CD14-positive monocyte (primary cell): Measurements from ENCODE around the gene RPS4Y1. TPM values are rescaled to one million over a fixed set of nuclear protein-coding genes. Genes with fewer than 3 reads are reported as not detected.

Experiments used
- DNase-seq, 3 donors: peaks; one replicate each; pipeline ENCODE4 v3.0.0-alpha.2; 2011 to 2022
- H2AFZ ChIP-seq: 2 replicates; pipeline ENCODE4 v1.6.0; 2012; ENCODE audit warnings: mild to moderate bottlenecking, low read depth, low read length, inconsistent platforms; ENCODE audit not compliant: insufficient read depth, poor library complexity, severe bottlenecking
- H3K27ac ChIP-seq, 2 donors: 1 replicate in 1 of 2; 2 replicates in 1 of 2; pipeline ENCODE4 v1.5.1; 2012 to 2013; ENCODE audit warnings: low read length in 2 of 2, control low read depth in 1 of 2, inconsistent platforms in 1 of 2, low read depth in 1 of 2, mild to moderate bottlenecking in 1 of 2
- H3K27me3 ChIP-seq, 2 donors: one replicate each; pipeline versions ENCODE4 v1.6.0 to v1.6.1; 2011 to 2013; ENCODE audit warnings: low read length in 2 of 2; ENCODE audit not compliant: control insufficient read depth in 2 of 2, insufficient read depth in 2 of 2
- H3K36me3 ChIP-seq, 2 donors: replicated peaks in 1 of 2; 1 replicate in 1 of 2; 2 replicates in 1 of 2; pipeline versions ENCODE4 v1.5.1 to v1.6.1; 2012 to 2013; ENCODE audit warnings: low read length in 2 of 2, control low read depth in 1 of 2, inconsistent platforms in 1 of 2, mild to moderate bottlenecking in 1 of 2; ENCODE audit not compliant: insufficient read depth in 2 of 2, control insufficient read depth in 1 of 2
- H3K4me1 ChIP-seq, 2 donors: 1 replicate in 1 of 2; 2 replicates in 1 of 2; pipeline versions ENCODE4 v1.5.1 to v1.6.1; 2012 to 2013; ENCODE audit warnings: low read length in 2 of 2, control low read depth in 1 of 2, inconsistent platforms in 1 of 2, mild to moderate bottlenecking in 1 of 2, moderate library complexity in 1 of 2; ENCODE audit not compliant: insufficient read depth in 2 of 2, control insufficient read depth in 1 of 2
- H3K4me2 ChIP-seq: replicated peaks from 2 replicates; pipeline ENCODE3; 2012; ENCODE audit warnings: low read length, moderate library complexity, mild to moderate bottlenecking; ENCODE audit not compliant: poor library complexity, severe bottlenecking; ENCODE audit errors: extremely low read depth
- H3K4me3 ChIP-seq, 3 experiments: fragments of 200-600 bp in 1 of 3; sonication (generic) in 1 of 3; replicated peaks in 1 of 3; 1 replicate in 2 of 3; 2 replicates in 1 of 3; pipeline ENCODE4 v1.5.1; 2011 to 2013; ENCODE audit warnings: low read length in 3 of 3, mild to moderate bottlenecking in 3 of 3, control low read depth in 2 of 3, low read depth in 2 of 3, inconsistent platforms in 1 of 3, moderate library complexity in 1 of 3
- H3K79me2 ChIP-seq: 2 replicates; pipeline ENCODE4 v1.6.0; 2012; ENCODE audit warnings: mild to moderate bottlenecking, control low read depth, inconsistent platforms, low read length, moderate library complexity; ENCODE audit not compliant: insufficient read depth
- H3K9ac ChIP-seq: 2 replicates; pipeline ENCODE4 v1.6.0; 2017; ENCODE audit warnings: low read length, mild to moderate bottlenecking; ENCODE audit not compliant: insufficient read depth, poor library complexity, severe bottlenecking
- H3K9me3 ChIP-seq, 2 donors: replicated peaks in 1 of 2; 1 replicate in 1 of 2; 2 replicates in 1 of 2; pipeline versions ENCODE4 v1.5.1 to v1.6.1; 2012 to 2013; ENCODE audit warnings: low read length in 2 of 2, control low read depth in 1 of 2; ENCODE audit not compliant: control insufficient read depth in 1 of 2, insufficient read depth in 1 of 2
- H4K20me1 ChIP-seq: 2 replicates; pipeline ENCODE4 v1.6.0; 2012; ENCODE audit warnings: mild to moderate bottlenecking, low read length, control low read depth, moderate library complexity; ENCODE audit not compliant: insufficient read depth
- H3K27ac Mint-ChIP-seq, 7 donors: one replicate each; pipeline ENCODE4 v1.8.0; 2020; ENCODE audit warnings: mild to moderate bottlenecking in 7 of 7, mixed read lengths in 7 of 7, moderate library complexity in 6 of 7, inconsistent platforms in 2 of 7
- H3K27me3 Mint-ChIP-seq, 3 donors: one replicate each; pipeline ENCODE4 v1.8.0; 2021 to 2022; ENCODE audit warnings: low read depth in 3 of 3, mild to moderate bottlenecking in 3 of 3, mixed read lengths in 3 of 3, moderate library complexity in 3 of 3, inconsistent platforms in 1 of 3
- H3K36me3 Mint-ChIP-seq, 2 donors: one replicate each; pipeline ENCODE4 v1.8.0; 2020; ENCODE audit warnings: mixed read lengths in 2 of 2, inconsistent platforms in 1 of 2, mild to moderate bottlenecking in 1 of 2
- H3K4me1 Mint-ChIP-seq: one replicate; pipeline ENCODE4 v1.8.0; 2020; ENCODE audit warnings: mild to moderate bottlenecking, mixed read lengths
- H3K4me3 Mint-ChIP-seq, 2 donors: one replicate each; pipeline ENCODE4 v1.8.0; 2020; ENCODE audit warnings: mild to moderate bottlenecking in 2 of 2, mixed read lengths in 2 of 2, moderate library complexity in 1 of 2
- H3K9me3 Mint-ChIP-seq, 7 donors: one replicate each; pipeline ENCODE4 v1.8.0; 2020 to 2022; ENCODE audit warnings: mixed read lengths in 7 of 7, mild to moderate bottlenecking in 6 of 7, moderate library complexity in 6 of 7, inconsistent platforms in 2 of 7
- CTCF ChIP-seq: fragments of 200-600 bp; IDR thresholded peaks from one replicate; pipeline ENCODE4 v1.8.0; 2022; ENCODE audit warnings: antibody characterized with exemption, mild to moderate bottlenecking
- WGBS: methylation state at CpG from one replicate; pipeline ENCODE4 v1.1.5; 2013; ENCODE audit warnings: missing lambda C conversion rate; ENCODE audit not compliant: insufficient coverage; 5-methylcytosine and 5-hydroxymethylcytosine counted together
- intact Hi-C, 2 donors: fragments of 100-400 bp; cut with micrococcal nuclease; formaldehyde crosslinking; loops; one replicate each; pipeline versions ENCODE4 v1.15.0 to v1.15.1; 2023
- polyA plus RNA-seq, 3 donors: library from polyadenylated mRNA; depleted of rRNA in 1 of 3; unstranded in 2 of 3; stranded (reverse) in 1 of 3; fragments of 300-500 nt in 2 of 3; fragments of >200 nt in 1 of 3; fragmentation: Illumina TruSeq in 2 of 3; gene quantifications; 1 replicate in 2 of 3; 2 replicates in 1 of 3; pipeline ENCODE4 v1.2.3, GENCODE V29; 2012 to 2021

RPS4Y1 gene
- polyA plus RNA-seq, 3 donors: not detected

- Mint-ChIP-seq H3K4me1 (peaks cover 24% of the 10 kb centered on the region), H3K36me3 (peaks cover 0 to 87% of the 10 kb centered on the region in 2 donors), H3K27me3 (peaks cover 0 to 4% (median 0%) of the 10 kb centered on the region in 3 donors), H3K9me3 (no peaks in the 10 kb centered on the region), H3K27ac (no peak overlapping the region), H3K4me3 (no peak overlapping the region)
- no peaks in the 10 kb centered on the region for H3K79me2 ChIP-seq
- no peak overlapping the region for H3K4me3 ChIP-seq
- WGBS: 100% methylated on average over 1 of the region's 2 CpGs
- no peak for DNase-seq
- no peaks in the 10 kb centered on the region for H3K27me3 ChIP-seq
- no peak overlapping the region for H3K4me2 ChIP-seq
- no peaks in the 10 kb centered on the region for H4K20me1 ChIP-seq
- H2AFZ ChIP-seq: no peak overlapping the region
- H3K27ac ChIP-seq: no peak overlapping the region
- TF ChIP-seq CTCF: no peak
- H3K36me3 ChIP-seq: peaks cover 0 to 73% of the 10 kb centered on the region in 2 donors
- H3K9ac ChIP-seq: no peak overlapping the region
- intact Hi-C loops: no loop called here
- H3K4me1 ChIP-seq: peaks cover 0 to 5% of the 10 kb centered on the region in 2 donors
- no peaks in the 10 kb centered on the region for H3K9me3 ChIP-seq
Measured at GRCh38 chrY:2848384-2848783, 7.0 kb downstream of the RPS4Y1 start.

DNA sequence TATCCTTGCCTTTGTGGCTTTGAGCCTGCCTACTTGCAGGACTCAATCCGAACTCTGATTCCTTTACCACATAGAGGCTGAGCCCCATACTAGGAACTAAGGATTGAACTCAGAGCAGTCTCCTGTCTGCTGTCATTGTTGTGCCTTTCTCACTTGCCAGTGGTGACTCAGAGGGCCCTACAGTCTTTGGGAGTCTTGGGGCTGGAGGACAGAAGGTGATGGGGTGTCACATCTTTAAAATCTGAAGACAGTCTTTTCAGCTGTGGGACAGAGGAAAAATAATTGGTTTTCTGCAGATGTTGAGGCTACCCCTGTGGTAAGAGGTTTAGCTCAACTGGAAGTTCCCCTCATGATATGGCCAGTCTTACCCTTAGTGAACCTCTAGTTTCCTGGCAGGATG, 8.0 kb downstream of the RPS4Y1 start:
- H3K79me2 ChIP-seq: no peaks in the 10 kb centered on the region
- Mint-ChIP-seq H3K9me3 (no peaks in the 10 kb centered on the region), H3K27me3 (peaks cover 0 to 4% (median 0%) of the 10 kb centered on the region in 3 donors), H3K27ac (no peak overlapping the region), H3K4me1 (peaks cover 16% of the 10 kb centered on the region), H3K36me3 (peaks cover 0 to 86% of the 10 kb centered on the region in 2 donors), H3K4me3 (no peak overlapping the region)
- H2AFZ ChIP-seq: no peak overlapping the region
- DNase-seq: no peak
- no peak for TF ChIP-seq CTCF
- H3K4me3 ChIP-seq: no peak overlapping the region
- intact Hi-C loops: no loop called here
- peaks cover 0 to 5% of the 10 kb centered on the region in 2 donors for H3K4me1 ChIP-seq
- H3K27ac ChIP-seq: no peak overlapping the region
- H3K9ac ChIP-seq: no peak overlapping the region
- H3K4me2 ChIP-seq: no peak overlapping the region
- no peaks in the 10 kb centered on the region for H3K27me3 ChIP-seq
- no CpG with 5 or more reads among the region's 1 CpG for WGBS
- no peaks in the 10 kb centered on the region for H3K9me3 ChIP-seq
- no peaks in the 10 kb centered on the region for H4K20me1 ChIP-seq
- peaks cover 0 to 68% of the 10 kb centered on the region in 2 donors for H3K36me3 ChIP-seq
